Endothelial cell of umbilical vein (primary cell): ENCODE data around the gene ATP10B.

Experiments
- JUN ChIP-seq: IDR thresholded peaks from 2 replicates; pipeline ENCODE4 v1.6.1; 2011; ENCODE audit warnings: borderline replicate concordance, low read depth; ENCODE audit not compliant: insufficient read length, insufficient read depth
- POLR2A ChIP-seq: IDR thresholded peaks from 2 replicates; pipeline ENCODE4 v1.6.1; 2012; ENCODE audit warnings: low read depth, mild to moderate bottlenecking, control low read depth, low read length
- POLR2AphosphoS5 ChIP-seq: IDR thresholded peaks from 2 replicates; pipeline ENCODE4 v1.6.1; 2012; ENCODE audit warnings: low read depth, mild to moderate bottlenecking, control low read depth, low read length, moderate library complexity; ENCODE audit not compliant: insufficient read depth
- TF ChIP-seq, protein P1 (sequence below), 2 donors: IDR thresholded peaks; 1 replicate in 1 of 2; 2 replicates in 1 of 2; pipeline ENCODE4 v1.5.1; 2011; ENCODE audit warnings: low read length in 2 of 2, mild to moderate bottlenecking in 2 of 2, moderate library complexity in 2 of 2, control low read depth in 1 of 2, inconsistent platforms in 1 of 2, low read depth in 1 of 2; ENCODE audit not compliant: insufficient read depth in 1 of 2; ENCODE audit errors: extremely low read depth in 1 of 2

DNA sequence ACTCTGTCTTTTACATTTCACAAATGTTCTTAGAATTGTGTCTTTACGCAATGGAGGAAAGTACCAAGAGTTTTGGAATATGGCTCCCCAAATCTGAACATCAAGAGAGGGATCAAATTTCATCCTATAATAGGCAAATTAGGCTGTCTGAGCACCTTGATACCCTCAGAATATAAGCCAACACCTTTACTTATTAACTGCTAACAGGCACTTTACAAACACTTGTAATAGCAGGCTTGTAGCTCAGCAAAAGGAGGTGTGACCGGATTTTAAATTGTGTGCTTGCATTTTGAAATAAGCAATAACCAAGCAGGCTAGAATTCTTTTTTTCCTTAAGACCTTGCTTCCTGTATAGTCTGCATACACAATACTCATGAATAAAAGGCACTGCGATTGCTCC is 92.0 kb downstream of the ATP10B start:
- TF ChIP-seq POLR2A: no peak
- TF ChIP-seq, protein P1, sequence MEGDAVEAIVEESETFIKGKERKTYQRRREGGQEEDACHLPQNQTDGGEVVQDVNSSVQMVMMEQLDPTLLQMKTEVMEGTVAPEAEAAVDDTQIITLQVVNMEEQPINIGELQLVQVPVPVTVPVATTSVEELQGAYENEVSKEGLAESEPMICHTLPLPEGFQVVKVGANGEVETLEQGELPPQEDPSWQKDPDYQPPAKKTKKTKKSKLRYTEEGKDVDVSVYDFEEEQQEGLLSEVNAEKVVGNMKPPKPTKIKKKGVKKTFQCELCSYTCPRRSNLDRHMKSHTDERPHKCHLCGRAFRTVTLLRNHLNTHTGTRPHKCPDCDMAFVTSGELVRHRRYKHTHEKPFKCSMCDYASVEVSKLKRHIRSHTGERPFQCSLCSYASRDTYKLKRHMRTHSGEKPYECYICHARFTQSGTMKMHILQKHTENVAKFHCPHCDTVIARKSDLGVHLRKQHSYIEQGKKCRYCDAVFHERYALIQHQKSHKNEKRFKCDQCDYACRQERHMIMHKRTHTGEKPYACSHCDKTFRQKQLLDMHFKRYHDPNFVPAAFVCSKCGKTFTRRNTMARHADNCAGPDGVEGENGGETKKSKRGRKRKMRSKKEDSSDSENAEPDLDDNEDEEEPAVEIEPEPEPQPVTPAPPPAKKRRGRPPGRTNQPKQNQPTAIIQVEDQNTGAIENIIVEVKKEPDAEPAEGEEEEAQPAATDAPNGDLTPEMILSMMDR (IDR thresholded peaks at IDR 0.05; ENCODE audit: extremely low read depth in 1 of 2, insufficient read depth in 1 of 2, low read depth in 1 of 2, low read length in 2 of 2): no peak
- TF ChIP-seq POLR2AphosphoS5: no peak
- no peak for TF ChIP-seq JUN
